ENCODE measurements around the gene ARX.

The ARX gene

GRCh38 chrX:25015486-25016360 is at the start of gene ARX:
Gene ARX (minus strand): TSS chrX:25015965. CDS start chrX:25015737, 228 bp downstream.
- peak; percentile 48 for DNase-seq

GRCh38 chrX:25059273-25059672 is 43.5 kb upstream of the ARX start:
- no peak for DNase-seq

DNA sequence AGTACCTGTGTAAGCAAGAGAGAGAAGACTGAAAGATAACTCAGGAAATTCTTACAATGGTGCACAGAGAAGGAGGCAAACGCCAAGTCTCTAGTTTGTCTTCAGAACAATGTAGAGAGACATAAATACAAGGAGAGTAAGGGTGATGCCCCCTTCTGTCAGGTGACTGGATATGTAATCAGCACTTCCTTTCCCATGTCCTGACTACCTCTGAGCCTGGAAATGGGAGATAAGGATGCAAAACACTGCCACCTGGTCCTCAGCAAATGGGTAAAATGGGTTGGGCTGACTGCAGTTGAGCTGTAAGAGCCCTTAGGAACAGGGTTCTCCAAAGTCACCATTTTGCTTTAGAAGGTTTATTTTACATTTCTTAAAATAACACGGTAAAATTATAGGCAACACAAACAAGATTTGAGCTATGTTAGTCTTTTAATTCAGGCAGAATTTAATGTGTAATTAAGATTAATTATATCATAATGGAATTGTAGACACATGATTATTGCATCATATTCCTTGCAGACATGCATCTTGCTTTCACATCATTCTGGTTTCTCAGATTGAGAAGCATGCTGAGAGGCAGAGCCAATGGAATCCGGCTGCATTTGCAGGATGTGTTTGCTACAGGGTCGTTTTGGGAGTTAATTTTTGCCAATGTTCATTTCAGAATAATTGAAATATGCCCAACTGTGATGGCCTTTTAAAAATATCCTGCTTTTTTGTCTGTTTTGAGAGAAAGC is 37.2 kb upstream of the ARX start:
- DNase-seq, result no peak

DNA sequence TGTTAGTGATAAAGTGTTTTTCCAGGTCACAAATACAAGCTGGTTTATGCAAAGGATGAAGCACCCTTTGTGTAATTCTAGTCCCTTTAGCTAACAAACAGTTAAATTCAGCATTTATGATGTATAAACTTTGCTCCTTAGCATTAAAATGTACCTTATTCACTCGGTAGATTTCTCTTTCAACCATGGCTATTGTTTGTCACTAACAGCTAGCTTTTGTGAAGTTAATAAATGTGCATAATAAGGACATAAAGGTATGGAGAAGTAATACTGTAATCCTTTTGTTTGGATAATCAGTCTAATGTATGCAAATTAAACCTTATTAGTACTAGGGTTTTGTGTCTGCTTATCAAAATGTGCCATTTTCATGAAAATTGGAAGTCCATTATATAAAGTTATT is 34.2 kb upstream of the ARX start:
- DNase-seq, result no peak

DNA sequence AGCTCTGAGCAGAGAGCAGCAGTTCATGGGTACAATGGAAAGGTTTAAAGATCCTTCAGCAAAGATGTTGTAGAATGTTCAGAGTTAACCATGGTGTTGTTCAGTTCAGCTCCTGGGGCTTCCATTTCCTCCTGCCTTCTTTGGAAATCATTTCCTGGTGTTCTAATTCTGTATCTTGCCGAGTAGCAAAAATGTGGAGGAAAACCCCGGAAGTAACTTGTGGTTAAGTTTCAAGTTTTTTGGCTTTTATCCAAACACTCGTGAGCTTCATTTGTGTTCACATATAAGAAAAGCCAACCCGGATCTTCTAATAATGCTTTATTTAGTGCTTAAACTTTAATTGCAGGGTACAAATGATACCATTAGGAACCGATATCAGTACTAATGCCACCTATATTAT is 33.6 kb upstream of the ARX start:
- DNase-seq, result no peak

DNA sequence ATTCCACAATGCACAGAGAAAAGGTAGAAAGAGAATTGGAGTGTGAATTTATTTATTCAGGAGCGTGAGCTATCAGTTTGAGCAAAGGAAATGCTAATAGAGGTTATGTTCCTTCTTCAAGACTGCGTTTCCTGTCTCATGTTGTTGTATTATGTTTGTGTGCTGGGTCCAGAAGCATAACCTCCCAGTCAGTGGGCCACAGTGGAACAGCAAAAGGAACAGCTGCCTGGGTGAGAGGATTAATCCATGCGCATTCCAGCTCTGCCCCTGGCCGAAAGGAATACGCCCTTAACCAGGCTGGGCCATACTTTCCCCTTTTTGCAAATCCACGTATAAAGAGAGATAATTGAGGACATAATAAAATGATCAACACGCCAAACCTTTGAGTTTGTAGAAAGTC is 32.4 kb upstream of the ARX start:
- DNase-seq, result no peak

- DNase-seq, result no peak
These were observed 27.4 kb upstream of the ARX start for GRCh38 chrX:25043192-25043591.

- no peak for DNase-seq
These were observed 23.3 kb upstream of the ARX start for GRCh38 chrX:25039036-25039435.

GRCh38 chrX:25034889-25035288 is 19.1 kb upstream of the ARX start:
- DNase-seq, result no peak

DNA sequence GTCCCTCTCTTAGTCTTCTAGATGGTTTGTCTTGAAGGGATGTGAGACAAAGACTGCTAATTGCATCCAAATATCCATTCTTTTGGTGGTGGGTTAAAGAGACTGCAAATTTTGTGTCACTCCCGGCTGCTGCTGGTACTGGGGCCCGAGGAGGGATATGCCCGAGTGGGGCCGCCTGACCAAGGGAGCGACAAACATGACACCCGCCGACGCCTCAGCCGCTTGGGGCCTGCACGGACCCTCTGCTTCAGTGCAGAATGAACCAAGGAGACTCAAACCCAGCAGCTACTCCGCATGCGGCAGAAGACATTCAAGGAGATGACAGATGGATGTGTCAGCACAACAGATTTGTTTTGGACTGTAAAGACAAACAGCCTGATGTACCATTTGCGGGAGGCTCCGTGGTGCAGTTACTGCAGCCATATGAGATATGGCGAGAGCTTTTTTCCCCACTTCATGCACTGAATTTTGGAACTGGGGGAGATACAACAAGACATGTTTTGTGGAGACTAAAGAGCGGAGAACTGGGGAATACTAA is 13.6 kb upstream of the ARX start:
- DNase-seq, result no peak

GRCh38 chrX:25028726-25029125 is 13.0 kb upstream of the ARX start:
- DNase-seq, result no peak

GRCh38 chrX:25026576-25026975 is 10.8 kb upstream of the ARX start:
- no peak for DNase-seq

DNA sequence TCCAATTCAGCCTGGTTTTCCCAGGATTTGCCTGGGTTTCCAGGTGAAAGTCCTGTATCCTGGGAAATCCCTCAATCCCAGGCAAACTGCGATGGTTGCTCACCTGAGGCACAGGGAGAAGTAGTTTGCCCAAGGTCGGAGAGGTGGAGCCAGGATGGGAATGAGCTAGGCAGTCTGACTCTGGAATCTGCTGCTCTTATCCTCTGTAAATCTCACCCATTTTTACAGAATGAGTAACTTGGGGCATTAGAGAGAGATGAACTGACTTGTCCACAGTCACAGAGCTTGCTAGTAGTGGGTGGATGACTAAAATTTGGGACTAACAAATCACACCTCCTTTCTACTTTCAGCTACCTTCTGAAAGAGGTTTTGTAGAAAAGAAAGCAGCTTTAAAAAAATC is 9.8 kb upstream of the ARX start:
- DNase-seq, result no peak

GRCh38 chrX:25023908-25024307 is 8.1 kb upstream of the ARX start:
- no peak for DNase-seq

DNA sequence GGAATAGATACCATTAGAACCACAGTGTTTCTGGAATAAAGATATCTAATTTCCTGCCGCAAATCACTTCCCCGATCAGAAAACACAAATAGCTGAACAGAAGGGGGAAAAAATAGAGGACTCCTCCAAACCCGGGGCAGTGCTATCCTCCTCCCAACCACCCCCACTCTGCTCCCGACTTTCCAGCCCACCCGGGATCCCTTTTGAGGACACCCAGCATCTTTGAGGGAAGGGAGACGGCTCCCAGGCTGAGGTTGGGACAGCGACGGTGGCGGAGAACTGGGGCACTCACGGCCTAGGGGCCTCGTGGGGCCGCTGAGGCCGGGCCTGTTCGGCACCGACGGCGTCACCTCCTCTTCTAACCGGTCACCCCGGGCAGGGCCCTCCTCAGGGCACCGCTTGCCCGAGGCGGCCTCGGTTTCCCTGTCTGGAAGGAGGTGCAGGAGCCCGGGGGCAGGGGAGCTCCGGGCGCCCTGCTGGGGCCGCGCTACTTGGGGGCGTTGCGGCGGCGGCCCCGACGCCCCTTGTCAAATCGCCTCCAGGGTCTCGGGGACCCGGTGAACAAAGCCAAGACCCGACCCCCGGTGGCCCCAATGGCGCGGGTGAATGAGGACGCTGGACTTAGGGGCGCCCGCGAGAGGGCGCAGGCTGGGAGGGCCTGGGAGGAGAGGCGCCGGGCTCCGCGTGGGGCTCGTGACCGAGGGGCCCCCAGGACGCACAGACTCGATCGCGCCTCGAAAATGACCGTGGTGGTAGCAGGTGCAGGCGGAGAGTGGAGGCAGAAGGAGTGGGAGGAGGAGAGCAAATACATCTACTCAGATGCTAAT is 6.9 kb upstream of the ARX start:
- no peak for DNase-seq

DNA sequence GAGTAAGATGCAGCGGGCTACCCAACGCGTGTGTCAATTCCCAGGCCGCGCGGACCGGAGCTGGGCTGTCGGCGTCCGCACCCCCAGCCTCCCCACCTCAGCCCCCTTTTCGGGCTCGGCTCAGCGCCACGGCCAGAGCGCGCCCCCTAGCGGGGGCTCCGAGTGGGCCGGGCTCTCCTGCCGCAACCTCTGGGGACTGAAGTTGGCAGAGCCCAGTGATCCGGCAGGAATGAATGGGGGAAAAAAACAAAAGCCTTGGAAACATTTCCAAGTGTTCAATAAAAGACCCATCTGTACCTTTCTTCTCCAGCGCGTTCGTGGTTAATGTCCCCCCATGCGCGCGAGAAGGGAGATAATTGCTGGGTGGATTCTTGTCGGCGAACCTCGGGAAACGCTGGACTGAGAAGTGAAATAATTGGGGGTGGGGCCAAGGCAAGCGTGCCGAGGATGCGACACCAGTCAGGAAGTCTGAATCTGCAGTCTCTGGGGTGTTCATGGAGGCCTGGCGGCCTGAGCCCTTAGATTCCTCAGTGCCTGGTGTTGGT is 5.2 kb upstream of the ARX start:
- peak; percentile 35 for DNase-seq

DNA sequence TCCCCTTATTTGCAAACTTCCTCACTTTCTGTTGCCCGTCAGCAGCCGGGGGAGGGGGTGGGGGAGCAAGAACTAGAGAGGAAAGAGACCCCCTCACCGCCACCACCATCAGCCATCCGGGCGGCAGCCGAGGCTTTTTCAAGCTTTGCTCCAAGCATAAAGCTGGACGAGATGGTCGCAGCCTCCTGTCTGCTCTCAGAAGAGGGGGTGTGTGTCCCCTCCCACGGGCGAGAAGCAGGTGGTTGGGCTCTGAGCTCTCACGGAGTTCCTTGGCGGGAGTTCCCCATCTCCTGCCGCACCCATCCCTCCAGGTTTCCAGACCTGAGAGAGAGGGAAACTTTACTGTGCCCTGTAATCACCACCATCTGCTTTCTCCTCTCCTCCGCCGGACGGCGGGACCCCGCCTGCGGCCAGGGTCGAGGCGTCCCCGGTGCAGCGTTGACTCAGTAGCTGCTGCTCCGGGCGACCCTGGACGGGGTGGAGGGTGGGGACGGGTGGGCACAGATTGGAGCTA is 4.7 kb upstream of the ARX start:
- DNase-seq, result no peak

GRCh38 chrX:25019707-25020390 is 4.1 kb upstream of the ARX start:
- DNase-seq, result no peak

- DNase-seq, result no peak
These were observed 2.9 kb upstream of the ARX start for GRCh38 chrX:25018682-25019081.

GRCh38 chrX:25017667-25018247 is 2.0 kb upstream of the ARX start:
- DNase-seq, result no peak

DNA sequence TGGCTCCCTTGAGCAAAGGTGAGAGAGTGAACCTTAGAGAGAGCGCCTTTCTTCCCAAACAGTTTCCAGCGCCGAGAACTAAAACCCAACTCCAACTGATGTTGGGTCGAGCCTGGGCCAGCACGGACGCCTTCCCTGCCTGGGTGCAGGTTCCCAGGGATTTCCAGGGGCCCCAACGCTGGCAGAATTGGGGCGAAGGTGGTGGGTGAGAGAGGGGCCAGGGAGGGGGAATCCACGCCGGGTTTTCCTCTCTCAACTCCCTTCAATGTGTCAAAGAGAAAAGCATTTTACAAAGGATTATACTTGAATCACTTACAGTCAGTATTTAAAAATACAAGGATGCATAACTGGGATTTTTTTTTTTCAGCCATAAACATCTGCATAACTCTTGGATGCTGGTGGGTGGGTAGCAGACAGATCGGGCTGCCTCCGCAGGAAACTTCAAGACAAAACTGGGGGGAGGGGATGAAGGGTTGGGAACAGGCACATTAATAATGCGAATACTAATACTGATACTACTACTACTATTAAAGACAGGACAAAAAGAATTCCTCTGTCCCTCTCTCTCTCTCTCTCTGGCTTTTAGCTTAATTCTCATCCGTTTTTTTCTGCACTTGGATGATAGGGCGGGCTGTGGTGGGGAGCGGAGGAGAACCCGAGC is 1.3 kb upstream of the ARX start:
- no peak for DNase-seq

All from activated CD4-positive, alpha-beta T cell treated with anti-CD3 and anti-CD28 coated beads, Interleukin-10, Interleukin-2, amounts not matched to agents 100 ng/mL and 50 ng/mL, durations not matched to agents 16 hours and 8 hours (primary cell).